OCI-LY1 (cell line): ENCODE measurements around the gene FATE1.

Experiments
- H2AFZ ChIP-seq: fragments of 200-600 bp; sonication (generic), shearing (Covaris generic); 2 replicates; pipeline ENCODE4 v1.6.0; 2014; ENCODE audit warnings: antibody characterized with exemption, mild to moderate bottlenecking, low read length
- H3F3A ChIP-seq: fragments of 200-600 bp; sonication (generic), shearing (Covaris generic); 2 replicates; pipeline ENCODE4 v1.6.0; 2014; ENCODE audit warnings: mild to moderate bottlenecking, antibody characterized with exemption, low read length, moderate library complexity; ENCODE audit not compliant: insufficient read depth
- H3K27ac ChIP-seq: fragments of 200-600 bp; sonication (generic); 2 replicates; pipeline ENCODE4 v1.5.1; 2014; ENCODE audit warnings: low read length, mixed run types, mild to moderate bottlenecking, low read depth; ENCODE audit not compliant: poor library complexity, severe bottlenecking
- H3K27me3 ChIP-seq: fragments of 200-600 bp; sonication (generic); 2 replicates; pipeline ENCODE4 v1.6.0; 2014; ENCODE audit warnings: antibody characterized with exemption, mild to moderate bottlenecking, low read length, moderate library complexity; ENCODE audit not compliant: insufficient read depth
- H3K36me3 ChIP-seq: fragments of 200-600 bp; sonication (generic); 2 replicates; pipeline ENCODE4 v1.6.1; 2014; ENCODE audit warnings: mild to moderate bottlenecking, antibody characterized with exemption, low read length, moderate library complexity, mixed read lengths; ENCODE audit not compliant: insufficient read depth
- H3K4me1 ChIP-seq: fragments of 200-600 bp; sonication (generic); 2 replicates; pipeline ENCODE4 v1.5.1; 2014; ENCODE audit warnings: mild to moderate bottlenecking, low read length, moderate library complexity; ENCODE audit not compliant: insufficient read depth, severe bottlenecking
- H3K4me2 ChIP-seq: fragments of 200-600 bp; sonication (generic), shearing (Covaris generic); 2 replicates; pipeline ENCODE4 v1.6.1; 2014; ENCODE audit warnings: low read length
- H3K4me3 ChIP-seq: fragments of 200-600 bp; sonication (generic); 2 replicates; pipeline ENCODE4 v1.5.1; 2014; ENCODE audit warnings: low read length, low read depth, mild to moderate bottlenecking, mixed read lengths; ENCODE audit not compliant: poor library complexity, severe bottlenecking
- H3K79me2 ChIP-seq: fragments of 200-600 bp; shearing (Covaris generic); 2 replicates; pipeline ENCODE4 v1.6.1; 2016; ENCODE audit warnings: mixed run types, low read length, mixed read lengths; ENCODE audit not compliant: insufficient read depth
- H3K9ac ChIP-seq: fragments of 200-600 bp; sonication (generic), shearing (Covaris generic); 2 replicates; pipeline ENCODE4 v1.6.1; 2014; ENCODE audit warnings: mild to moderate bottlenecking, low read length, mixed read lengths
- H3K9me2 ChIP-seq: fragments of 200-600 bp; sonication (generic), shearing (Covaris generic); 2 replicates; pipeline ENCODE4 v1.6.1; 2014; ENCODE audit warnings: low read depth, mild to moderate bottlenecking, low read length, mixed read lengths
- H3K9me3 ChIP-seq: fragments of 200-600 bp; shearing (Covaris generic); 2 replicates; pipeline ENCODE4 v1.6.1; 2014; ENCODE audit warnings: low read length, mixed read lengths
- H4K20me1 ChIP-seq: fragments of 200-600 bp; sonication (generic), shearing (Covaris generic); 2 replicates; pipeline ENCODE4 v1.6.0; 2016; ENCODE audit warnings: mild to moderate bottlenecking, low read length; ENCODE audit not compliant: insufficient read depth
- CTCF ChIP-seq: fragments of 200-600 bp; sonication (generic), shearing (Covaris generic); IDR thresholded peaks from 2 replicates; pipeline ENCODE4 v1.5.1; 2017; ENCODE audit warnings: mild to moderate bottlenecking, antibody characterized with exemption, low read length, moderate library complexity, mixed read lengths
- EZH2 ChIP-seq: fragments of 200-600 bp; sonication (generic), shearing (Covaris generic); IDR thresholded peaks from 2 replicates; pipeline ENCODE4 v1.8.0; 2017; ENCODE audit warnings: borderline replicate concordance, mixed run types, mild to moderate bottlenecking, antibody characterized with exemption, low read length, moderate library complexity, mixed read lengths

Gene FATE1

GRCh38 chrX:151688695-151689094 is 27.1 kb upstream of the FATE1 start:
- Histone ChIP-seq H3K27me3 (no peaks in the 10 kb centered on the region), H3K9ac (no peak overlapping the region), H3F3A (no peaks in the 10 kb centered on the region), H3K4me1 (no peaks in the 10 kb centered on the region), H3K4me3 (no peak overlapping the region), H3K27ac (no peak overlapping the region), H3K36me3 (no peaks in the 10 kb centered on the region), H4K20me1 (no peaks in the 10 kb centered on the region), H3K9me3 (no peaks in the 10 kb centered on the region), H3K9me2 (no peaks in the 10 kb centered on the region), H2AFZ (no peak overlapping the region), H3K4me2 (no peak overlapping the region), H3K79me2 (no peaks in the 10 kb centered on the region)
- TF ChIP-seq CTCF (no peak), EZH2 (no peak)

- no peaks in the 10 kb centered on the region for H3K9me2 ChIP-seq
Measured at GRCh38 chrX:151692825-151693224, 23.0 kb upstream of the FATE1 start.

GRCh38 chrX:151694121-151694520 is 21.7 kb upstream of the FATE1 start:
- H3K4me1 ChIP-seq, result no peaks in the 10 kb centered on the region
- H3F3A ChIP-seq, result no peaks in the 10 kb centered on the region
- no peaks in the 10 kb centered on the region for H3K36me3 ChIP-seq
- H3K27me3 ChIP-seq, result no peaks in the 10 kb centered on the region
- H4K20me1 ChIP-seq, result no peaks in the 10 kb centered on the region
- H3K9me2 ChIP-seq, result no peaks in the 10 kb centered on the region
- H3K79me2 ChIP-seq, result no peaks in the 10 kb centered on the region
- TF ChIP-seq EZH2 (no peak), CTCF (no peak)
- no peak overlapping the region for H3K4me2 ChIP-seq
- H3K9me3 ChIP-seq, result no peaks in the 10 kb centered on the region
- no peak overlapping the region for H3K27ac ChIP-seq
- no peak overlapping the region for H3K4me3 ChIP-seq
- no peak overlapping the region for H2AFZ ChIP-seq
- no peak overlapping the region for H3K9ac ChIP-seq

More at GRCh38 chrX:151692825-151693224, 23.0 kb upstream of the FATE1 start:
- H3K4me2 ChIP-seq, result no peak overlapping the region
- no peaks in the 10 kb centered on the region for H3K36me3 ChIP-seq
- no peaks in the 10 kb centered on the region for H3K79me2 ChIP-seq
- H3K27ac ChIP-seq, result no peak overlapping the region
- H3K9ac ChIP-seq, result no peak overlapping the region
- TF ChIP-seq EZH2, result no peak
- no peak for TF ChIP-seq CTCF
- H4K20me1 ChIP-seq, result no peaks in the 10 kb centered on the region
- H3K27me3 ChIP-seq, result no peaks in the 10 kb centered on the region
- no peaks in the 10 kb centered on the region for H3K4me1 ChIP-seq
- no peaks in the 10 kb centered on the region for H3K9me3 ChIP-seq
- H3K4me3 ChIP-seq, result no peak overlapping the region
- no peaks in the 10 kb centered on the region for H3F3A ChIP-seq
- no peak overlapping the region for H2AFZ ChIP-seq
